ENCODE results near the gene NUDT6.
"Not testable (repeated sequence)": the region's sequence is repeated elsewhere in the genome, so short reads cannot be mapped to it uniquely, and the experiment has no call there.

NUDT6 gene

DNA sequence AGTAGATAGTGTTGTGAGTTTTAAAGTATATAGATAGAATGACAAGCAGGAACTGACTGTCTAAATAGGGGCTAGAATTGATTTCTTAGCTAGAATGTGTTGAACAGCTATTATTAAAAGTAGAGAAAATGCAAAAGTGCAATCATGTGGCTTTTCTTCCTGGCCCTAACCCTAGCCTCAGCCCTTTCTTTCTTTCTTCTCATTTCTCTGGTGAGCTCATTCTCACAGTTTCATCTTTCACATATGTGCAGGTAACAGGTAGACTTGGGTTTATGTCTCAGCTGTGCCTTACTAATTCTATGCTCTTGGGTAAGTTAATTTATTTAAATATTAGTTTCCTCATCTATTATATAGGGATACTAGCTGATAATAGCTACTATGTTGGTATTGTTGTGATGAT lies 70.8 kb downstream of the NUDT6 start:
- no peak for DNase-seq (ENCODE audit: extremely low spot score)
- TF ChIP-seq, protein P1, sequence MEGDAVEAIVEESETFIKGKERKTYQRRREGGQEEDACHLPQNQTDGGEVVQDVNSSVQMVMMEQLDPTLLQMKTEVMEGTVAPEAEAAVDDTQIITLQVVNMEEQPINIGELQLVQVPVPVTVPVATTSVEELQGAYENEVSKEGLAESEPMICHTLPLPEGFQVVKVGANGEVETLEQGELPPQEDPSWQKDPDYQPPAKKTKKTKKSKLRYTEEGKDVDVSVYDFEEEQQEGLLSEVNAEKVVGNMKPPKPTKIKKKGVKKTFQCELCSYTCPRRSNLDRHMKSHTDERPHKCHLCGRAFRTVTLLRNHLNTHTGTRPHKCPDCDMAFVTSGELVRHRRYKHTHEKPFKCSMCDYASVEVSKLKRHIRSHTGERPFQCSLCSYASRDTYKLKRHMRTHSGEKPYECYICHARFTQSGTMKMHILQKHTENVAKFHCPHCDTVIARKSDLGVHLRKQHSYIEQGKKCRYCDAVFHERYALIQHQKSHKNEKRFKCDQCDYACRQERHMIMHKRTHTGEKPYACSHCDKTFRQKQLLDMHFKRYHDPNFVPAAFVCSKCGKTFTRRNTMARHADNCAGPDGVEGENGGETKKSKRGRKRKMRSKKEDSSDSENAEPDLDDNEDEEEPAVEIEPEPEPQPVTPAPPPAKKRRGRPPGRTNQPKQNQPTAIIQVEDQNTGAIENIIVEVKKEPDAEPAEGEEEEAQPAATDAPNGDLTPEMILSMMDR (IDR thresholded peaks at IDR 0.05; ENCODE audit: control extremely low read depth, extremely low read depth, low read depth, missing control alignments), result no peak
- POLR2A ChIA-PET, result no interaction called here
- CTCF ChIA-PET, result interaction anchor here (1.1 to 1.7 kb wide), 4 partner anchors 10 to 21 kb away, joined by 3 to 7 read pairs (median 4); no protein-coding TSS in a partner anchor

DNA sequence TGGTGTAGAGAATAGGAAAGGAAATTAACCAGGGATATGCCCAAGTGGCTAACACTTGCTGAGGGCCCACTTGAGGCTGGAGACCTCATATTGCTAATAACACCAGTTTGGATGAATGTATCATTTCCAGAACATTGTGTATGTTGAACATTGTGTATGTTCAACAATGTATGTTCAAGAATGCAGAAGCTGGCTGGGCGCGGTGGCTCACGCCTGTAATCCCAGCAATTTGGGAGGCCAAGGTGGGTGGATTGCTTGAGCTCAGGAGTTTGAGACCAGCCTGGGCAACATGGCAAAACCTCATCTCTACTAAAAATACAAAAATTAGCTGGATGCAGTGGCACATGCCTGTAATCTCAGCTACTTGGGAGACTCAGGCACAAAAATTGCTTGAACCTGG lies 72.6 kb downstream of the NUDT6 start:
- POLR2A ChIA-PET; DNase-seq (ENCODE audit: extremely low spot score): not testable (repeated sequence)
- CTCF ChIA-PET, result interaction anchor here (0.7 kb wide), 1 partner anchor 11 kb away, joined by 3 read pairs; no protein-coding TSS in a partner anchor

DNA sequence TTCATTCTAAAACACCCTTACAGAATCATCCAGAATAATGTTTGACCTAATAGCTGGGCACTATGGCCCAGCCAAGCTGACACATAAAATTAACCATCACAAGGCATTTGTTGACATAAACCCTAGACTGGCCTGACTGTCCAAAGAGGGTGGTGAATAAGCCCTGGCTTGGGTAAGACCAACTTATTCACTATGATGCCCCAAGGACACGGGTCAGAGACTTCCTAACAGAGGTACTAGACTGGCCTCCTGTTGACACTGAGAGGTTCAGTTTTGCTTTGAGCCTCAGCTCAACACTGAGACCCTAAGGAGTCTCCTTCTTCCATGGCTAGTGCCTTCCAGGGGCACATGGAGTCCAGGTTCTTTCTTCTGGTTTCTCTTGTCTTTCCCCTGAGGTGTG lies 74.5 kb downstream of the NUDT6 start:
- POLR2A ChIA-PET, result no interaction called here
- no peak for DNase-seq (ENCODE audit: extremely low spot score)
- CTCF ChIA-PET, result no interaction called here
- TF ChIP-seq, protein P1 (IDR thresholded peaks at IDR 0.05; ENCODE audit: control extremely low read depth, extremely low read depth, low read depth, missing control alignments), result no peak

DNA sequence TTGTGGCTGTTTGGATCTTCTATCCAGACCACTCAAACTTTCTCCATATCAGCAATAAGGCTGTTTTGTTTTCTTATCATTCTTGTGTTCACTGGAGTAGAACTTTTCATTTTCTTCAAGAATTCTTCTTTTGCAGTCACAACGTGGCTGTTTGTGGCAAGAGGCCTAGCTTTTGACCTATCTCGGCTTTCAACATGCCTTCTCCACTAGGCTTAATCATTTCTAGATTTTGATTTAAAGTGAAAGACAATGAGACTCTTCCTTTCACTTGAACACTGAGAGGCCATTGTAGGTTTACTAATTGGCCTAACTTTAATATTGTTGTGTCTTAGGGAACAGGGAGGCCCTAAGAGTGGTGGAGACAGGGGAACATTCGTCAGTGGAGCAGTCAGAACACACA lies 76.6 kb downstream of the NUDT6 start:
- no peak for DNase-seq (ENCODE audit: extremely low spot score)
- POLR2A ChIA-PET, result no interaction called here
- CTCF ChIA-PET, result interaction anchor here (1.0 to 1.6 kb wide), 4 partner anchors 12 to 84 kb away, joined by 3 to 5 read pairs (median 4); no protein-coding TSS in a partner anchor
- TF ChIP-seq, protein P1 (IDR thresholded peaks at IDR 0.05; ENCODE audit: control extremely low read depth, extremely low read depth, low read depth, missing control alignments), result no peak

GRCh38 chr4:122845066-122845465 lies 77.3 kb downstream of the NUDT6 start:
- ChIA-PET CTCF (interaction anchor here (1.0 to 1.6 kb wide), 5 partner anchors 9 to 85 kb away, joined by 3 to 5 read pairs (median 3); no protein-coding TSS in a partner anchor), POLR2A (no interaction called here)
- TF ChIP-seq, protein P1 (IDR thresholded peaks at IDR 0.05; ENCODE audit: control extremely low read depth, extremely low read depth, low read depth, missing control alignments), result no peak
- no peak for DNase-seq (ENCODE audit: extremely low spot score)

DNA sequence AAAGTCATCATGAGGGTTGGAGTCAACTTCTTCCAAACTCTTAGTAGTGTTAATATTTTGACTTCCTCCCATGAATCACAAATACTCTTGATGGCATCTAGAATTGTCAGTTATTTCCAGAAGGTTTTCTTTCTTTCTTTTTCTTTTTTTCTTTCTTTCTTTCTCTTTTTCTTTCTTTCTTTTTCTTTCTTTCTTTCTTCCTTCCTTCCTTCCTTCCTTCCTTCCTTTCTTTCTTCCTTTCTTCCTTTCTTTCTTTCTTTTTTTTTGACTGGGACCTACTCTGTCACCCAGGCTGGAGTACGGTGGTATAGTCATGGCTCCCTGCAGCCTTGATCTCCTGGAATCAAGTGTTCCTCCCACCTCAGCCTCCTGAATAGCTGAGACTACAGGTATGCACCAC lies 78.0 kb downstream of the NUDT6 start:
- POLR2A ChIA-PET; DNase-seq (ENCODE audit: extremely low spot score): not testable (repeated sequence)
- CTCF ChIA-PET, result interaction anchor here (0.8 to 1.6 kb wide), 3 partner anchors 10 to 267 kb away, joined by 3 to 4 read pairs (median 3); no protein-coding TSS in a partner anchor

- CTCF ChIA-PET, result interaction anchor here (1.8 kb wide), 1 partner anchor 11 kb away, joined by 5 read pairs; no protein-coding TSS in a partner anchor
- TF ChIP-seq, protein P1 (IDR thresholded peaks at IDR 0.05; ENCODE audit: control extremely low read depth, extremely low read depth, low read depth, missing control alignments), result no peak
- POLR2A ChIA-PET, result no interaction called here
- DNase-seq (ENCODE audit: extremely low spot score), result no peak
These were observed 79.3 kb downstream of the NUDT6 start for GRCh38 chr4:122842984-122843531.
